B cell (primary cell): Measurements from ENCODE around the gene B4GALT5. TPM values are rescaled to one million over a fixed set of nuclear protein-coding genes. Genes with fewer than 3 reads are reported as not detected.

ENCODE experiments used
- ATAC-seq: fragments of 200-7000 bp; cut with Tn5 transposase; one replicate; pipeline ENCODE4 v1.10.0; 2021; ENCODE audit warnings: low read depth, mild to moderate bottlenecking, moderate number of reproducible peaks, moderate library complexity
- CTCF ChIA-PET: fragments of 350-600 bp; sonication (Branson Sonifier 250); formaldehyde crosslinking; loops from one replicate; lab custom pipeline; 2021; ENCODE audit warnings: antibody characterized with exemption, inconsistent platforms; lab: Charles Lee
- POLR2A ChIA-PET: fragments of 350-600 bp; sonication (Branson Sonifier 250); formaldehyde crosslinking; loops from one replicate; lab custom pipeline; 2021; ENCODE audit warnings: antibody characterized with exemption; lab: Charles Lee
- DNase-seq: peaks from one replicate; pipeline ENCODE4 v3.0.0; 2013
- H2AFZ ChIP-seq: 2 replicates; pipeline ENCODE4 v1.6.1; 2012; ENCODE audit warnings: mild to moderate bottlenecking, low read depth, low read length; ENCODE audit not compliant: insufficient read depth, poor library complexity, severe bottlenecking
- H3K27ac ChIP-seq, 2 donors: 1 replicate in 1 of 2; 2 replicates in 1 of 2; pipeline ENCODE4 v1.5.1; 2012 to 2013; ENCODE audit warnings: low read length in 2 of 2, mild to moderate bottlenecking in 2 of 2, moderate library complexity in 1 of 2
- H3K27me3 ChIP-seq, 4 experiments: fragments of 200-600 bp in 1 of 4; sonication (generic) in 1 of 4; replicated peaks in 1 of 4; 1 replicate in 2 of 4; 2 replicates in 2 of 4; pipeline versions ENCODE4 v1.6.1 to v1.7.0; 2013 to 2016; ENCODE audit warnings: low read length in 3 of 4, mild to moderate bottlenecking in 2 of 4, mixed read lengths in 1 of 4, moderate library complexity in 1 of 4; ENCODE audit not compliant: insufficient read depth in 4 of 4, control insufficient read depth in 3 of 4; ENCODE audit errors: control extremely low read depth in 1 of 4
- H3K36me3 ChIP-seq, 2 experiments: replicated peaks in 1 of 2; 1 replicate in 1 of 2; 2 replicates in 1 of 2; pipeline versions ENCODE4 v1.6.1 to v1.7.1; 2013; ENCODE audit warnings: low read length in 1 of 2; ENCODE audit not compliant: insufficient read depth in 2 of 2, control insufficient read depth in 1 of 2; ENCODE audit errors: control extremely low read depth in 1 of 2, extremely low read depth in 1 of 2
- H3K4me1 ChIP-seq, 2 donors: fragments of 200-600 bp in 1 of 2; sonication (generic) in 1 of 2; 1 replicate in 1 of 2; 2 replicates in 1 of 2; pipeline versions ENCODE4 v1.5.1 to v1.6.1; 2013 to 2017; ENCODE audit warnings: low read length in 2 of 2; ENCODE audit not compliant: control insufficient read depth in 2 of 2, insufficient read depth in 2 of 2
- H3K4me2 ChIP-seq: replicated peaks from 2 replicates; pipeline ENCODE3; 2012; ENCODE audit warnings: mild to moderate bottlenecking, low read depth, low read length; ENCODE audit not compliant: poor library complexity, severe bottlenecking
- H3K4me3 ChIP-seq, 5 experiments: fragments of 200-600 bp in 1 of 5; sonication (generic) in 1 of 5; 1 replicate in 3 of 5; 2 replicates in 2 of 5; pipeline versions ENCODE4 v1.5.1 to v1.7.0; 2011 to 2016; ENCODE audit warnings: low read length in 4 of 5, mild to moderate bottlenecking in 4 of 5, low read depth in 2 of 5, control low read depth in 1 of 5, moderate library complexity in 1 of 5; ENCODE audit not compliant: insufficient read depth in 1 of 5; ENCODE audit errors: control extremely low read depth in 1 of 5, extremely low read depth in 1 of 5
- H3K79me2 ChIP-seq: fragments of 200-600 bp; sonication (generic); one replicate; pipeline ENCODE4 v1.6.0; 2016; ENCODE audit warnings: low read length; ENCODE audit not compliant: control insufficient read depth, insufficient read depth
- H3K9ac ChIP-seq: fragments of 200-600 bp; sonication (generic); 2 replicates; pipeline ENCODE4 v1.6.1; 2017; ENCODE audit warnings: mild to moderate bottlenecking, low read length, moderate library complexity
- H3K9me3 ChIP-seq, 3 donors: one replicate each; pipeline versions ENCODE4 v1.6.1 to v1.7.1; 2013; ENCODE audit warnings: low read length in 2 of 3; ENCODE audit not compliant: control insufficient read depth in 2 of 3, insufficient read depth in 1 of 3; ENCODE audit errors: control extremely low read depth in 1 of 3
- H4K20me1 ChIP-seq: 2 replicates; pipeline ENCODE4 v1.6.0; 2012; ENCODE audit warnings: mild to moderate bottlenecking, low read length; ENCODE audit not compliant: insufficient read depth, control insufficient read depth, poor library complexity, severe bottlenecking
- H3K27ac Mint-ChIP-seq: one replicate; pipeline ENCODE4 v1.8.0; 2021; ENCODE audit warnings: mixed read lengths
- H3K27me3 Mint-ChIP-seq: one replicate; pipeline ENCODE4 v1.8.0; 2021; ENCODE audit warnings: mixed read lengths
- H3K4me1 Mint-ChIP-seq: one replicate; pipeline ENCODE4 v1.8.0; 2021; ENCODE audit warnings: mixed read lengths
- H3K4me3 Mint-ChIP-seq: one replicate; pipeline ENCODE4 v1.8.0; 2021; ENCODE audit warnings: mixed read lengths
- H3K9me3 Mint-ChIP-seq: one replicate; pipeline ENCODE4 v1.8.0; 2022; ENCODE audit warnings: mixed read lengths; ENCODE audit not compliant: insufficient read depth
- EZH2 ChIP-seq: IDR thresholded peaks from 2 replicates; pipeline ENCODE4 v1.6.1; 2012; ENCODE audit warnings: borderline replicate concordance, low read depth, mild to moderate bottlenecking, moderate library complexity, low read length; ENCODE audit not compliant: insufficient read depth, poor library complexity, severe bottlenecking
- WGBS: methylation state at CpG from one replicate; pipeline ENCODE4 v1.1.5; 2013; ENCODE audit warnings: missing lambda C conversion rate; ENCODE audit not compliant: insufficient coverage; 5-methylcytosine and 5-hydroxymethylcytosine counted together
- intact Hi-C: fragments of 100-400 bp; cut with micrococcal nuclease; formaldehyde crosslinking; loops from one replicate; pipeline ENCODE4 v1.10.0; 2022
- polyA plus RNA-seq: library from polyadenylated mRNA; depleted of rRNA; stranded (reverse); fragments of >200 nt; gene quantifications from 2 replicates; pipeline ENCODE4 v1.2.3, GENCODE V29; 2012
- total RNA-seq, 2 donors: library from RNA; stranded (reverse); fragments of 120-200 nt in 1 of 2; gene quantifications; 1 replicate in 1 of 2; 2 replicates in 1 of 2; pipeline versions ENCODE4 v1.2.3 to v1.2.4, GENCODE V29; 2013 to 2022
- TF ChIP-seq, protein P1 (sequence below): fragments of 200-600 bp; IDR thresholded peaks from one replicate; pipeline ENCODE4 v1.8.0; 2022; ENCODE audit warnings: antibody characterized with exemption, mild to moderate bottlenecking

B4GALT5 gene
- total and polyA plus RNA-seq, 2 donors (not counting 1 experiment from before 2014, with no cell fraction given), result 3.4 to 7.3 TPM

DNA sequence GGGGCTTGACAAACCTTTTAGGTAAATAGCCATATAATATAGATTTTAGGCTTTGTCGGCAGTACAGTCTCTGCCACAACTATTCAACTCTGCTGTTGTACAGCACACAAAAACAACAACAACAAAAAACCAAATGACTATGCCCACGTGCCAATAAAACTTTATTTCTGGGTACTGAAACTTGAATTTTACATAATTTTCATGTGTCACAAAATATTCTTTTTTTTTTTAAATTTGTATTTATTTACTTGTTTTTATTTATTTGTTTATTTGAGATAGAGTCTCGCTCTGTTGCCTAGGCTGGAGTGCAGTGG is 34.8 kb upstream of the B4GALT5 start:
- intact Hi-C loops, result no loop called here
- no peak overlapping the region for H3K4me2 ChIP-seq
- WGBS, result no CpG with 5 or more reads among the region's 3 CpGs

DNA sequence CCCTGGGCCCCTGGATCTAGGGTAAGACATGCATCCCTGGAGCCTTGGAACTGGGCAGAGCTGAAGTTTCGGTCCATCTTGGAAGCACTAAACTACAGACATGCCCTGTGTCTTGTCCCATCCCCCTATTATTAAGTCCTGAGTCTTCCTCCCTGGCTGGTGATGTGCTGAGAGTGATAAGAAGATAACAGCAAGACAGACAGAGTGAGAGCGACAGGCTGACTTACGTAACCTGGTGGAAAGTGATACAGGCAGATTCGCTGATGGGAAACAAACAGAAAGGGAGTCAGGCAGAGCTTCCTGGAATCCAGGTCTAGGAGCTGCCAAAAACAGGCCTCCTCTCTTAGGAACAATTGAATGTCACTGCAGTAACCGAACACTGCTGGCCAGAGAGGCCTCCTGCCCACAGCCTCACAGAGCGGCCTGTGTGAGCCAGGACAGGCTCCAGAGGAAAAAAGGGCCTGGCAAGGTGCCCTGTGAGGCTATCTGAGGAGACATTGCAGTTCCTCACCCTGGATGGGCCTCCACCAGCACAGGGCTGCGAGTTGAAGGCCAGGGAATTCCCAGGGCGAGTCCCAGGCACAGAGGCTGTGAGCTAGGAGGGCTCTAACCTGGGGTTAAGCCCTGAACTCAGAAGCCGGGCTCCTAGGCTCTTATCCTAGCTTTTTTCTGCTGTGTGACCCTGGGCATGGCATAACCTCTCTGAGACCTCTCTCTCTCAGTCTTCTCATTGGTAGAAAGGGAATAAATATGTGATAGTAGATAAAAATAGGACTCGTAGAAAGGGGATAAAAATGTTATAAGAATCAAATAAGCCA is 34.2 kb upstream of the B4GALT5 start:
- Histone ChIP-seq H3K9me3 (no peaks in the 10 kb centered on the region), H3K4me1 (peaks cover 6 to 14% of the 10 kb centered on the region in 2 donors), H3K4me2 (no peak overlapping the region), H2AFZ (no peak overlapping the region), H3K27me3 (no peaks in the 10 kb centered on the region), H3K36me3 (no peaks in the 10 kb centered on the region), H4K20me1 (no peaks in the 10 kb centered on the region), H3K4me3 (no peak overlapping the region), H3K79me2 (no peaks in the 10 kb centered on the region), H3K27ac (no peak overlapping the region), H3K9ac (no peak overlapping the region)
- no peaks in the 10 kb centered on the region for H3K9me3 Mint-ChIP-seq
- DNase-seq, result no peak
- ChIA-PET CTCF (no interaction called here), POLR2A (no interaction called here)
- H3K4me3 Mint-ChIP-seq, result no peak overlapping the region
- ATAC-seq, result no peak
- H3K4me1 Mint-ChIP-seq, result peaks cover 9% of the 10 kb centered on the region
- no peaks in the 10 kb centered on the region for H3K27me3 Mint-ChIP-seq
- intact Hi-C loops, result no loop called here
- 90% methylated on average over 7 of the region's 10 CpGs for WGBS
- TF ChIP-seq EZH2, result no peak
- TF ChIP-seq, protein P1, sequence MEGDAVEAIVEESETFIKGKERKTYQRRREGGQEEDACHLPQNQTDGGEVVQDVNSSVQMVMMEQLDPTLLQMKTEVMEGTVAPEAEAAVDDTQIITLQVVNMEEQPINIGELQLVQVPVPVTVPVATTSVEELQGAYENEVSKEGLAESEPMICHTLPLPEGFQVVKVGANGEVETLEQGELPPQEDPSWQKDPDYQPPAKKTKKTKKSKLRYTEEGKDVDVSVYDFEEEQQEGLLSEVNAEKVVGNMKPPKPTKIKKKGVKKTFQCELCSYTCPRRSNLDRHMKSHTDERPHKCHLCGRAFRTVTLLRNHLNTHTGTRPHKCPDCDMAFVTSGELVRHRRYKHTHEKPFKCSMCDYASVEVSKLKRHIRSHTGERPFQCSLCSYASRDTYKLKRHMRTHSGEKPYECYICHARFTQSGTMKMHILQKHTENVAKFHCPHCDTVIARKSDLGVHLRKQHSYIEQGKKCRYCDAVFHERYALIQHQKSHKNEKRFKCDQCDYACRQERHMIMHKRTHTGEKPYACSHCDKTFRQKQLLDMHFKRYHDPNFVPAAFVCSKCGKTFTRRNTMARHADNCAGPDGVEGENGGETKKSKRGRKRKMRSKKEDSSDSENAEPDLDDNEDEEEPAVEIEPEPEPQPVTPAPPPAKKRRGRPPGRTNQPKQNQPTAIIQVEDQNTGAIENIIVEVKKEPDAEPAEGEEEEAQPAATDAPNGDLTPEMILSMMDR, result no peak
- H3K27ac Mint-ChIP-seq, result no peak overlapping the region

More for the DNA sequence above, 34.8 kb upstream of the B4GALT5 start:
- POLR2A ChIA-PET, result no interaction called here
- ATAC-seq (no peak), DNase-seq (no peak)
- TF ChIP-seq, protein P1, result no peak
- no peak for TF ChIP-seq EZH2
- no peak overlapping the region for H3K9ac ChIP-seq
- no peak overlapping the region for H3K4me3 Mint-ChIP-seq
- no peaks in the 10 kb centered on the region for H3K9me3 ChIP-seq
- no peaks in the 10 kb centered on the region for H3K27me3 ChIP-seq
- peaks cover 6 to 14% of the 10 kb centered on the region in 2 donors for H3K4me1 ChIP-seq
- no peaks in the 10 kb centered on the region for H3K36me3 ChIP-seq
- no peak overlapping the region for H3K27ac Mint-ChIP-seq
- no peaks in the 10 kb centered on the region for H3K79me2 ChIP-seq
- H4K20me1 ChIP-seq, result no peaks in the 10 kb centered on the region
- H3K27me3 Mint-ChIP-seq, result no peaks in the 10 kb centered on the region
- H3K27ac ChIP-seq, result no peak overlapping the region
- H3K9me3 Mint-ChIP-seq, result no peaks in the 10 kb centered on the region
- H3K4me3 ChIP-seq, result no peak overlapping the region
- no peak overlapping the region for H2AFZ ChIP-seq
- peaks cover 9% of the 10 kb centered on the region for H3K4me1 Mint-ChIP-seq
- CTCF ChIA-PET, result no interaction called here
